Measurements from ENCODE around the gene CEBPA. TPM values are rescaled to one million over a fixed set of nuclear protein-coding genes. Genes with fewer than 3 reads are reported as not detected.
A peak's percentile ranks its signal among the peaks of the same experiment; 100 is the strongest.
"Not testable (repeated sequence)": the region's sequence is repeated elsewhere in the genome, so short reads cannot be mapped to it uniquely, and the experiment has no call there.

Gene CEBPA
- total RNA-seq, 2 donors from 2014 or later, result 67.1 to 76.4 TPM

DNA sequence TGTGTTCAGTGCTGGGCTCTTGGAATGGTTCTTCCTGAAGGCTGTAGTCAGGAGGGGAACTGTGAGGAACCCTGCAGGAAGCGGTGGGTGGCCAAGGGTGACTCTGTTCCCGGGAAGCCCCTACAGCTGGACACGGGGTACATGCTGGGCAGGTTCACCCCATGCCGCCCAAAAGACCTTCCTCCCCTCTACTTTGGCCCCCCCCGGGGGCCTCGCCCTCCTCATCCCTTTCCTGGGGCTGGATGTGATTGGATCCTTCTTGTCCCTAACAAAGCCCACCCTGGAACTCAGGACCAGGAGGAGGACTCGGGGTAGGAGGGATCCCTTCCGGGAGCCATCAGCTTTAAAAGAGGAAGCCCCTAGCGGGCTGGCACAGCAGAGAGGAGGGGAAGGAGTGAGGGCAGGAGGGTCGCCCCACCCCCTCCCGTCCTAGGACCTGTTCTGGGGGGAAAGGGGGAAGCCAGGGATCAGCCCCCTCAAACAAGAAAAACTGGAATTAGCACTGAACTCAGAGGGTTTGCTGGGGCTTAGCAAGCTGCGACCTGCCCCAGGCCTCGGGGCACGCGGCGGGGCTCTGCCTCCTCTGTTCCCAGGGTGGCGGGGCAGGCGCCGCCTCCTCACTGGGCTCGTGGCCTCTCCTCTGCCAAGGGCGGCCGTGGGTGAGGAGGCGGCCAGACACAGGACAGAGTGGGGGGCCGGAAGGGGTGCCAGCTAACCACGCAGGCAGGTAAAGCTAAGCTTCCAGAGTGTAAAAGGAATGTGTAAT lies 4.0 kb downstream of the CEBPA start:
- intact Hi-C loops (cut with DNase I), result no loop called here
- Histone ChIP-seq H3K27ac (no peak overlapping the region), H3K9ac (ENCODE audit: low read depth in 2 of 2, low read length in 2 of 2) (peak overlapping the region in 1 of 2 donors; percentile 14), H3K27me3 (no peaks in the 10 kb centered on the region), H3K36me3 (no peaks in the 10 kb centered on the region), H3K9me3 (no peaks in the 10 kb centered on the region), H3K4me1 (peaks cover 8% of the 10 kb centered on the region), H3K4me3 (no peak overlapping the region)
- DNase-seq, result no peak
- TF ChIP-seq, protein P1, sequence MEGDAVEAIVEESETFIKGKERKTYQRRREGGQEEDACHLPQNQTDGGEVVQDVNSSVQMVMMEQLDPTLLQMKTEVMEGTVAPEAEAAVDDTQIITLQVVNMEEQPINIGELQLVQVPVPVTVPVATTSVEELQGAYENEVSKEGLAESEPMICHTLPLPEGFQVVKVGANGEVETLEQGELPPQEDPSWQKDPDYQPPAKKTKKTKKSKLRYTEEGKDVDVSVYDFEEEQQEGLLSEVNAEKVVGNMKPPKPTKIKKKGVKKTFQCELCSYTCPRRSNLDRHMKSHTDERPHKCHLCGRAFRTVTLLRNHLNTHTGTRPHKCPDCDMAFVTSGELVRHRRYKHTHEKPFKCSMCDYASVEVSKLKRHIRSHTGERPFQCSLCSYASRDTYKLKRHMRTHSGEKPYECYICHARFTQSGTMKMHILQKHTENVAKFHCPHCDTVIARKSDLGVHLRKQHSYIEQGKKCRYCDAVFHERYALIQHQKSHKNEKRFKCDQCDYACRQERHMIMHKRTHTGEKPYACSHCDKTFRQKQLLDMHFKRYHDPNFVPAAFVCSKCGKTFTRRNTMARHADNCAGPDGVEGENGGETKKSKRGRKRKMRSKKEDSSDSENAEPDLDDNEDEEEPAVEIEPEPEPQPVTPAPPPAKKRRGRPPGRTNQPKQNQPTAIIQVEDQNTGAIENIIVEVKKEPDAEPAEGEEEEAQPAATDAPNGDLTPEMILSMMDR (IDR thresholded peaks at IDR 0.05), result no peak

DNA sequence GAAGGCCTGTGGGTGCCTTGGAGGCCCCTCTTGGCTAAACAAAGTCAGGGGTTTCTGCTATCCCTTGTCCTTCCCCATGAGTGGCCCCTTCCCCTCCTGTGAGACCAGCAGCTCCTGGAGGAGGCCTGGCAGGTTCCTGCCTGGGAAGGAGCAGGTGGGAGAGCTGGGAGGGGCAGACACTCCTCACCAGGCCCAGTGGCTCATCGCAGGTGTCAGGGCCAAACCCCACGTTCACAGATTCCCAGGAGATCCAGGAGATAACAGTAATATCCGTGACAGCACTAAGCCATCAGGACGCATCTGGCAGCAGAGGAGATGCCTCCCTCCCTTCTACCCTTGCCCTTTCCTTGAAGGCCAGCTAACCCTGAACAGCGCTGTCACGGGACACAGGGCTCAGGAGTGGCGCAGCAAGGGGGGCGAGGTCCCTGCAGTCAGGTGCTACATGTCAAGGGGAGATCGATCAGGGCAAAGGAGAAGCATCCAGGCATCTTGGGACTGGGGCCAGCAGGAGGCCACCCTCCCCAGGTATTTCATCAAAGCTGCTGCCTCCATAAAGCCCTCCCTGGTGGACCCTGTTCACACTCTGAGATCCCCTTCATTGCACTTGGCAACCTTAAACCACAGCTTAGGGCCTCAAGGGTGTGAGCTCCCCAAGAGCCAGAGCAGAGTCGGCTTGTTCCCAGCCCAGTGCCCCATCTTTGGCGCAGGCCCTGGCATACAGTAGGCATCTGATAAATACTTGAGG lies 4.8 kb downstream of the CEBPA start:
- TF ChIP-seq, protein P1 (IDR thresholded peaks at IDR 0.05), result no peak
- Histone ChIP-seq H3K4me3 (no peak overlapping the region), H3K4me1 (peaks cover 8% of the 10 kb centered on the region), H3K27me3 (no peaks in the 10 kb centered on the region), H3K9ac (ENCODE audit: low read depth in 2 of 2, low read length in 2 of 2) (no peak overlapping the region), H3K36me3 (no peaks in the 10 kb centered on the region), H3K27ac (no peak overlapping the region), H3K9me3 (no peaks in the 10 kb centered on the region)
- intact Hi-C loops (cut with DNase I), result no loop called here
- DNase-seq, result no peak

DNA sequence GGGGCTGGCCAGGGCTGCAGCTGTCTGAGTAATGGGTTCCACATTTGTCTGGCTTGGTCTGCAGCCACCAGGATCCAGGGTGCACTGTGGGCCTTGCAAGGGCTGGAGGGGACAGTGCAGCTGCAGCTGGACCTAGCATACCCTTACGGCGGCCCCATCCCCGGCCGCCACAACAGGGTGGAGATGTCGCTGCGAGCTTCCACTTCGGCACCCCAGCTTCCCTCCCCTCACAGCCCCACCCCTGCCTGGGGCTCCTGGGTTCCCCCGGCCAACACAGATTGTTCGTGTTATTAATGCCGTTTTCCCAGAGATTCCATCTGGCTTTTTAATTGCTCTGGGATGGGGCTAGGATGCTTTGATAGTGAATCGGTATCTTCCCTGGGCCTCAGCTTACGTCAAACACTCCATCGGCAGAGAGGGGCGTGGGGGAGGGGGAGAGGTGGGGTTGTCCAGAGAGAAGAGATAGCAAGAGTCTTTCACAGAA lies 5.8 kb downstream of the CEBPA start:
- Histone ChIP-seq H3K9me3 (no peaks in the 10 kb centered on the region), H3K9ac (ENCODE audit: low read depth in 2 of 2, low read length in 2 of 2) (no peak overlapping the region), H3K27ac (no peak overlapping the region), H3K4me3 (no peak overlapping the region), H3K36me3 (no peaks in the 10 kb centered on the region), H3K4me1 (peaks cover 14% of the 10 kb centered on the region), H3K27me3 (no peaks in the 10 kb centered on the region)
- intact Hi-C loops (cut with DNase I), result no loop called here
- no peak for DNase-seq
- TF ChIP-seq, protein P1 (IDR thresholded peaks at IDR 0.05), result no peak

DNA sequence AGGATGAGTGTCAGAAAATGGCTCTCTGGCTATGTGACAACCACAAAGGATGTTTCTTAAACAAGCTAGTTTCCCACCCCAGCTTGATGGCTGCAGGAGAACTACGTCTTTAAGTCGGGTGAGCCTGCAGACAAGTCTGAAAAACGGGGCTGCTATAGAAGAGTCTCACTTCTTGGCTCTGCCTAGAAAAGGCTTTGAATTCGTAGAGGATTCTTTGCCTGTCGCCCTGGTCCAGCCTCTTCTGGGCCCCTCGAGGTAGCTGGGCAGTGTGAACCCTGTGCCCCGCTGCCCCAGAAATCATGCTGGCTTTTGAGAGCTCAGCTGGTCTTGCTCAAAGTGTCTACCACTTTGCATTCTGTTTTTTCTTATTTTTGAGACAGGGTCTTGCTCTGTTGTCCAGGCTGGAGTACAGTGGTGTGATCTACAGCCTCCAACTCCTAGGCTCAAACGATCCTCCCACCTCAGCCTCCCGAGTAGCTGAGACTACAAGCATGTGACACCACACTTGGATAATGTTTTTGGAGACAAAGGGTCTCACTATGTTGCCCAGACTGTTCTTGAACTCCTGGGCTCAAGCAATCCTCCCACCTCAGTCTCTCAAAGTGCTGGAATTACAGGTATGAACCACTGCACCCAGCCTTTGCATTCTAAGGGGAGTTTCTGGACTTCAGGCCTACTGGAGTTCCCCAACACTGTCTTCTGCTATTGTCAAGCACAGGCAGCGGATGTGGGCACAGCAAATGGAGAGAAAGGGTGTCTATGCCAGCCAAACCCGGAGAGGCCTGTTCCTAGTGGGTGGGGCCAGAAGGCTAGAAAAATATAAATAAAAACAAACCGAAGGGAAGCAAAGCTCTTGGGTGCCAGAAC lies 6.5 kb downstream of the CEBPA start:
- intact Hi-C loops (cut with DNase I), result no loop called here
- Histone ChIP-seq H3K36me3 (no peaks in the 10 kb centered on the region), H3K9ac (ENCODE audit: low read depth in 2 of 2, low read length in 2 of 2) (peak overlapping the region in 1 of 2 donors; percentile 12), H3K9me3 (no peaks in the 10 kb centered on the region), H3K4me1 (peaks cover 19% of the 10 kb centered on the region), H3K27ac (no peak overlapping the region), H3K27me3 (no peaks in the 10 kb centered on the region), H3K4me3 (no peak overlapping the region)
- TF ChIP-seq, protein P1 (IDR thresholded peaks at IDR 0.05), result no peak
- DNase-seq, result no peak

DNA sequence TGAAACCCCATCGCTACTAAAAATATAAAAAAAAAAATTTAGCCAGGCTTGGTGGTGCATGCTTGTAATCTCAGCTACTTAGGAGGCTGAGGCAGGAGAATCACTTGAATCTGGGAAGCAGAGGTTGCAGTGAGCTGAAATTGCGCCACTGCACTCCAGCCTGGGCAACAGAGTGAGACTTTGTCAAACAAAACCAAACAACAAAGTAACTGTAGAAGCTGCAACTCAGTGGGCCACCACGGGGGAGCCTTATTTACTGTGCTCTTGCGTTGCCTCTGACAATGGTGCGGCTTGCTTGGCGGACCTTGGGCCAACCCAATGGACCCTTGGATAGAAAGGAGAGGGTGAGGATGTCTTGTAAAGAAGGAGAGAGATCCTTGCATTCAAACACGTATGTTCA lies 7.3 kb downstream of the CEBPA start:
- H3K4me3 ChIP-seq; H3K27ac ChIP-seq; DNase-seq; H3K9ac ChIP-seq (ENCODE audit: low read depth in 2 of 2, low read length in 2 of 2); H3K27me3 ChIP-seq; intact Hi-C loops (cut with DNase I); H3K36me3 ChIP-seq; H3K9me3 ChIP-seq: not testable (repeated sequence)
- H3K4me1 ChIP-seq, result peaks cover 28% of the 10 kb centered on the region
